Measurements from ENCODE around the gene IL17RE. TPM values are rescaled to one million over a fixed set of nuclear protein-coding genes. Genes with fewer than 3 reads are reported as not detected.

IL17RE gene
- total and polyA plus RNA-seq, 2 donors (not counting 3 experiments of a cell fraction or from before 2014, with no cell fraction given), result 1.2 to 1.3 TPM

- no TSS peak for BruUV-seq (replicated peaks)
- TF ChIP-seq EZH2 (IDR thresholded peaks at IDR 0.05; ENCODE audit: borderline replicate concordance, low read depth, low read length, severe bottlenecking) (no peak), FOS (IDR thresholded peaks at IDR 0.05; ENCODE audit: borderline replicate concordance, insufficient read depth, low read length) (no peak), GATA2 (IDR thresholded peaks at IDR 0.05; ENCODE audit: insufficient read depth, insufficient read length, low read depth, low read length) (no peak), MYC (IDR thresholded peaks at IDR 0.05; ENCODE audit: low read depth, low read length) (no peak), JUN (IDR thresholded peaks at IDR 0.05; ENCODE audit: borderline replicate concordance, insufficient read depth, insufficient read length, low read depth) (no peak), POLR2A (IDR thresholded peaks at IDR 0.05; ENCODE audit: low read depth, low read length) (no peak), CTCF (IDR thresholded peaks at IDR 0.05; ENCODE audit: extremely low read depth in 1 of 2, insufficient read depth in 1 of 2, low read depth in 1 of 2, low read length in 2 of 2) (no peak), POLR2AphosphoS5 (IDR thresholded peaks at IDR 0.05; ENCODE audit: insufficient read depth, low read depth, low read length) (no peak), MAX (IDR thresholded peaks at IDR 0.05; ENCODE audit: insufficient read depth, insufficient read length) (no peak)
Observed at GRCh38 chr3:9906480-9906879, 3.8 kb downstream of the IL17RE start.

More at GRCh38 chr3:9906480-9906879, 3.8 kb downstream of the IL17RE start:
- no peaks in the 10 kb centered on the region for H3K79me2 ChIP-seq (ENCODE audit: control insufficient read depth, insufficient read depth, low read length)
- H3K4me3 ChIP-seq (replicated peaks in 1 of 3; ENCODE audit: insufficient read depth in 1 of 3, low read depth in 1 of 3, low read length in 3 of 3), result no peak overlapping the region
- peaks cover 22% of the 10 kb centered on the region for H3K4me1 ChIP-seq (ENCODE audit: control insufficient read depth, extremely low read depth, insufficient read depth, low read length)
- no peak overlapping the region for H3K27ac ChIP-seq (ENCODE audit: insufficient read depth, low read depth, low read length)
- H2AFZ ChIP-seq (ENCODE audit: low read depth, low read length), result no peak overlapping the region
- no peaks in the 10 kb centered on the region for H3K9me1 ChIP-seq (replicated peaks; ENCODE audit: control insufficient read depth, extremely low read depth, insufficient read depth, low read length)
- intact Hi-C loops (cut with micrococcal nuclease) (no loop called here), dilution Hi-C loops (cut with MboI; ENCODE audit: extremely low pct_ligation_motif_present, low sequenced_read_pairs) (no loop called here)
- H3K27me3 ChIP-seq (ENCODE audit: control insufficient read depth in 2 of 2, insufficient read depth in 2 of 2, low read length in 2 of 2), result no peaks in the 10 kb centered on the region
- DNase-seq (ENCODE audit: low read depth, low spot score) (no peak), FAIRE-seq (no peak)
- no peaks in the 10 kb centered on the region for H4K20me1 ChIP-seq (replicated peaks; ENCODE audit: control insufficient read depth, extremely low read depth, insufficient read depth, low read length)
- H3K9ac ChIP-seq (replicated peaks; ENCODE audit: extremely low read depth, insufficient read depth, low read length), result no peak overlapping the region
- no peaks in the 10 kb centered on the region for H3K36me3 ChIP-seq (ENCODE audit: control insufficient read depth in 2 of 2, extremely low read depth in 1 of 2, insufficient read depth in 2 of 2, low read length in 2 of 2)
- H3K9me3 ChIP-seq (replicated peaks; ENCODE audit: control insufficient read depth, insufficient read depth, low read length), result no peaks in the 10 kb centered on the region
- POLR2A ChIA-PET, result no interaction called here
- H3K4me2 ChIP-seq (ENCODE audit: insufficient read depth, low read length), result no peak overlapping the region
- CTCF ChIA-PET, result no interaction called here
